ENCODE results near the gene OXTR.

Gene OXTR

GRCh38 chr3:8760091-8760490, 9.3 kb downstream of the OXTR start:
- H3K27ac Mint-ChIP-seq = no peak overlapping the region
- H3K27me3 Mint-ChIP-seq = no peaks in the 10 kb centered on the region
- no peaks in the 10 kb centered on the region for H3K36me3 Mint-ChIP-seq (ENCODE audit: low read depth)
- H3K9me3 Mint-ChIP-seq = no peaks in the 10 kb centered on the region
- no peak overlapping the region for H3K4me3 Mint-ChIP-seq
- H3K4me1 Mint-ChIP-seq (ENCODE audit: low read depth) = no peaks in the 10 kb centered on the region

- Mint-ChIP-seq H3K4me1 (ENCODE audit: low read depth) (no peaks in the 10 kb centered on the region), H3K9me3 (no peaks in the 10 kb centered on the region), H3K27me3 (no peaks in the 10 kb centered on the region), H3K36me3 (ENCODE audit: low read depth) (no peaks in the 10 kb centered on the region), H3K27ac (no peak overlapping the region), H3K4me3 (no peak overlapping the region)
Measured at GRCh38 chr3:8759038-8759707, 10.2 kb downstream of the OXTR start.

- Mint-ChIP-seq H3K27ac (no peak overlapping the region), H3K27me3 (no peaks in the 10 kb centered on the region), H3K36me3 (ENCODE audit: low read depth) (no peaks in the 10 kb centered on the region), H3K4me3 (no peak overlapping the region), H3K4me1 (ENCODE audit: low read depth) (no peaks in the 10 kb centered on the region), H3K9me3 (no peaks in the 10 kb centered on the region)
Measured at GRCh38 chr3:8757551-8758518, 11.6 kb downstream of the OXTR start.

DNA sequence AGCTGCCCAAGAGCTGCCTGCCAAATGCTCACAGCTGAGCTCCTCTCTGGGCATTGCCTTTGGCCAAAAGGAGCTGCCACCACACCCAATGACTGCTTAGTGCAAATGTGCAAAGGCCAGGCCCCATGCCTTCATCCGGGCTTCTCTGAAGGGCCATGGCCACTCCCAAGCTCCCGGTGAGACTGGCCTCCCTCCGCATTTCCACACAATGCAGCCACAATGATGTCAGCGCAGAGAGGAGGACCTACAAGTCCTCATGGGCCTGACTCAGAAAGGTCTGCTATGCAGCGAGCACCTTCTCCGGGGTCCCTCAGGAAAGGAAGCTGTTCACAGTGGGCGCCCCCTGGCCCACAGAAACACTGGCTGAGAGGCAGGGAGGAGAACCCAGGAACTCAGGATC, 12.7 kb downstream of the OXTR start:
- Mint-ChIP-seq H3K36me3 (ENCODE audit: low read depth) (no peaks in the 10 kb centered on the region), H3K4me3 (no peak overlapping the region), H3K4me1 (ENCODE audit: low read depth) (no peaks in the 10 kb centered on the region), H3K9me3 (no peaks in the 10 kb centered on the region), H3K27me3 (no peaks in the 10 kb centered on the region), H3K27ac (no peak overlapping the region)

- Mint-ChIP-seq H3K9me3 (no peaks in the 10 kb centered on the region), H3K4me3 (no peak overlapping the region), H3K27ac (no peak overlapping the region), H3K36me3 (ENCODE audit: low read depth) (no peaks in the 10 kb centered on the region), H3K27me3 (no peaks in the 10 kb centered on the region), H3K4me1 (ENCODE audit: low read depth) (no peaks in the 10 kb centered on the region)
Measured at GRCh38 chr3:8755564-8756237, 13.7 kb downstream of the OXTR start.

- Mint-ChIP-seq H3K4me1 (ENCODE audit: low read depth) (no peaks in the 10 kb centered on the region), H3K27ac (no peak overlapping the region), H3K36me3 (ENCODE audit: low read depth) (no peaks in the 10 kb centered on the region), H3K4me3 (no peak overlapping the region), H3K9me3 (no peaks in the 10 kb centered on the region), H3K27me3 (no peaks in the 10 kb centered on the region)
Measured at GRCh38 chr3:8755097-8755496, 14.3 kb downstream of the OXTR start.

GRCh38 chr3:8752832-8753231, 16.6 kb downstream of the OXTR start:
- H3K4me1 Mint-ChIP-seq (ENCODE audit: low read depth) = no peaks in the 10 kb centered on the region
- H3K27ac Mint-ChIP-seq = no peak overlapping the region
- H3K4me3 Mint-ChIP-seq = no peak overlapping the region
- no peaks in the 10 kb centered on the region for H3K27me3 Mint-ChIP-seq
- H3K9me3 Mint-ChIP-seq = no peaks in the 10 kb centered on the region
- H3K36me3 Mint-ChIP-seq (ENCODE audit: low read depth) = no peaks in the 10 kb centered on the region

GRCh38 chr3:8749316-8749715, 20.1 kb downstream of the OXTR start:
- H3K4me3 Mint-ChIP-seq = no peak overlapping the region
- no peaks in the 10 kb centered on the region for H3K27me3 Mint-ChIP-seq
- no peaks in the 10 kb centered on the region for H3K9me3 Mint-ChIP-seq
- H3K4me1 Mint-ChIP-seq (ENCODE audit: low read depth) = no peaks in the 10 kb centered on the region
- no peaks in the 10 kb centered on the region for H3K36me3 Mint-ChIP-seq (ENCODE audit: low read depth)
- no peak overlapping the region for H3K27ac Mint-ChIP-seq

DNA sequence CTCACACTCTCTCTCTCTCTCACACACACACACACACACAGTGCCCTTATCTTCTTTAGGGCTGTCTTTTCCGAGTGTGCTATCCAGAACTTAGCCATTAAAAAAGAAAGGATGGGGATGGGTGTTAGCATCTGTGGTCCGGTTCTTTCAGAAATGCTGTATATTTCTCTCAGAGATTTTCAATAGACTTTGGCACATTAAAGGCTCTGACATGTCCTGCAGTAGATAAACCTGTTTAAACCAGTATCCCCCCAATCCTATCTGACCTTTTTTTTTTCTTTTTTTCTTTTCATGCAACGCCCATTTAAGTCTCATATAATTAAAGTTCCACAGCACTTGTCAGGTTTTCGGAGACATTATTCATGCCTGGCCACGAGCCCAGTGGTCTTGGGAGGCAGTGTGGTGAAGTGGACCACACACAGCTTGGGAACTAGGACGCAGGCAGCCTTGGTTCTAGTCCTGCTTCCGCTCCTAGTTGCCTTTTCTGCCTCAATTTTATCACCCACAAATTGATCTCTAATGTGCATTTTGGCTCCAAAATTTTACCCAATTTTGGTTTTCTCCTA, 22.6 kb downstream of the OXTR start:
- no peak overlapping the region for H3K4me3 Mint-ChIP-seq
- H3K9me3 Mint-ChIP-seq = no peaks in the 10 kb centered on the region
- no peak overlapping the region for H3K27ac Mint-ChIP-seq
- peaks cover 3% of the 10 kb centered on the region for H3K27me3 Mint-ChIP-seq
- no peaks in the 10 kb centered on the region for H3K4me1 Mint-ChIP-seq (ENCODE audit: low read depth)
- H3K36me3 Mint-ChIP-seq (ENCODE audit: low read depth) = no peaks in the 10 kb centered on the region

GRCh38 chr3:8745619-8746370, 23.6 kb downstream of the OXTR start:
- Mint-ChIP-seq H3K36me3 (ENCODE audit: low read depth) (no peaks in the 10 kb centered on the region), H3K27ac (no peak overlapping the region), H3K4me3 (no peak overlapping the region), H3K9me3 (no peaks in the 10 kb centered on the region), H3K4me1 (ENCODE audit: low read depth) (no peaks in the 10 kb centered on the region), H3K27me3 (peaks cover 10% of the 10 kb centered on the region)

DNA sequence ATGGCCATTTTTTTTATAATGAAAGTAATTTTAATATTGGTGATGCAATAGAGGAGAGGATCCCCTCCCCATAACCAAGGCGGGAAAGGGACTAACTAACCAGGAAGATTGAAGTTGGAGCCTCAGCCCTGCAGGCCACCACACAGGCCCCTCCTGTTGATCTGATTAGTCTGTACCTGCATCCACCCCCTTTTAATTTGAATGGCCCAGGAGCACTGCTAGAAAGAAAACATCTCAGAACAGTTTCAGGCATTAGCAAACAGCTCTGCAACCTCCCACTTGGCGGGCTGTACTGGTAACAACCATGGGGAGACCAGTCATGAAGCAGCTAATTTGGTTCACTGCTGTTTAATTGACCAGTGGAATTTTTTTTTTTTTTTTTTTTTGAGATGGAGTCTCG, 25.5 kb downstream of the OXTR start:
- no peaks in the 10 kb centered on the region for H3K9me3 Mint-ChIP-seq
- no peak overlapping the region for H3K27ac Mint-ChIP-seq

DNA sequence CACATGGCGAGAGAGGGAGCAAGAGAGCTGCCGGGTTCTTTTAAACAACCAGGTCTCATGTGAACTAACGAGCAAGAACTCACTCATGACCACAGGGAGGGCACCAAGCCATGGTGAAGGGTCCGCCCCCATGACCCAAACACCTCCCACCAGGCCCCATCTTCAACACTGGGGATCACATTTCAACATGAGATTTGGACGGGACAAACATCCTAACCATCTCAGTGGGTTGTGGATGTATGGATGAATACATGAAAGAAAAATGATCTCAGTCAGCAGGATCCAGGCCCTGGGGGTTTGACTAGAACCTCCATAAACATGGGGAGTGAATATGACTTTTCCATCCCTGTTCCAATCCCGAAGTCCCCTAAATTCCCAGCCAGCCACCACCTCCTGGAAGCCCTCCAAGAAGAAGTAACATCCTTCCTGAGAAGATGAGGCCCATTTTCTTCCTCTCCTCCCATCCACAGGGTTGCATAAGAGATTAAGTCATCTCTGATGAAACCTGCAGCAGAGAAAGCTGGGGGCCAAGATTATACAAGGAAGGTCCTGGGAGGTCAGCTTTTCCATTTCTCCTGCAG, 26.3 kb downstream of the OXTR start:
- Mint-ChIP-seq H3K27ac (no peak overlapping the region), H3K36me3 (ENCODE audit: low read depth) (no peaks in the 10 kb centered on the region), H3K27me3 (peaks cover 14% of the 10 kb centered on the region)

More for the DNA sequence above, 25.5 kb downstream of the OXTR start:
- H3K27me3 Mint-ChIP-seq = peaks cover 10% of the 10 kb centered on the region
- H3K4me1 Mint-ChIP-seq (ENCODE audit: low read depth) = no peaks in the 10 kb centered on the region
- H3K4me3 Mint-ChIP-seq = no peak overlapping the region
- no peaks in the 10 kb centered on the region for H3K36me3 Mint-ChIP-seq (ENCODE audit: low read depth)

GRCh38 chr3:8741581-8742261, 27.7 kb downstream of the OXTR start:
- Mint-ChIP-seq H3K36me3 (ENCODE audit: low read depth) (no peaks in the 10 kb centered on the region), H3K27ac (no peak overlapping the region), H3K27me3 (peaks cover 21% of the 10 kb centered on the region), H3K4me1 (ENCODE audit: low read depth) (no peaks in the 10 kb centered on the region), H3K4me3 (no peak overlapping the region), H3K9me3 (no peaks in the 10 kb centered on the region)

More for the DNA sequence above, 26.3 kb downstream of the OXTR start:
- H3K4me3 Mint-ChIP-seq = no peak overlapping the region
- no peaks in the 10 kb centered on the region for H3K4me1 Mint-ChIP-seq (ENCODE audit: low read depth)
- no peaks in the 10 kb centered on the region for H3K9me3 Mint-ChIP-seq

All from stimulated activated naive CD8-positive, alpha-beta T cell treated with anti-CD3 and anti-CD28 coated beads, Interleukin-15, Interleukin-2, amounts not matched to agents 100 ng/mL and 50 ng/mL, for 24 hours (primary cell).